Stimulated activated CD4-positive, alpha-beta T cell treated with anti-CD3 and anti-CD28 coated beads, Interleukin-1b, Interleukin-23, amount 100 ng/mL, for 48 hours (primary cell): ENCODE measurements around the gene ZNF416.
A peak's percentile ranks its signal among the peaks of the same experiment; 100 is the strongest.

ENCODE experiments used
- DNase-seq: peaks from one replicate; pipeline ENCODE4 v3.0.0-alpha.2; 2020

Gene ZNF416

GRCh38 chr19:57558525-57558924, 20.2 kb downstream of the ZNF416 start:
- no peak for DNase-seq

GRCh38 chr19:57557659-57558058, 21.1 kb downstream of the ZNF416 start:
- DNase-seq = no peak

GRCh38 chr19:57552432-57552831, 26.3 kb downstream of the ZNF416 start:
- DNase-seq = no peak

GRCh38 chr19:57546513-57546912, 32.2 kb downstream of the ZNF416 start:
- no peak for DNase-seq

- DNase-seq = no peak
These were observed 40.7 kb downstream of the ZNF416 start for GRCh38 chr19:57537953-57538547.

GRCh38 chr19:57527136-57527881, 51.4 kb downstream of the ZNF416 start, which contains the start of gene ZNF549:
Gene ZNF549, plus strand, starts transcription at chr19:57527356. Its CDS starts 218 bp downstream, at chr19:57527574.
- peak; percentile 90 for DNase-seq
